GOT3 (cell line): ENCODE measurements around the gene WHRN.

ENCODE experiments used
- DNase-seq: peaks from one replicate; lab custom pipeline; 2025; ENCODE audit warnings: mixed read lengths; lab: John Stamatoyannopoulos, UW

Gene WHRN

DNA sequence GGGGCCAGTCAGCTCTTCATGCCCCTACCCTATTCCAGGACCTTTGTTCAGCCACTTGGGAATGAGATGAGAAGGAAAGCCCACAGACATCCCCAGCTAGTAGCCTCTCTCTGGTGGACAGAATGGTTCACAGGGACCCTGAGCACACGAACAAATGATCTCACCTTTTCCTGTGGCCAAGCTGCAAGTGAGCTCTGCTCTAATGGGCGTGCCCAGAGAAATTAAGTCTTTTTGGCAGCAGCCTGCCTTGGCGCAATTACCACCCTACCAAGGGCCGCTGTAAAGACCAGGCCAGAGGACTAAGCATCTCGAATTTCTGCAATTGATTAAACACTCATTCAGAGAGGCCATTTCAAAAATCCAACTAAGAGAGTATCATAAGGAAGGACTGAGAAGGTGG, 56.0 kb downstream of the WHRN start:
- DNase-seq: no peak

DNA sequence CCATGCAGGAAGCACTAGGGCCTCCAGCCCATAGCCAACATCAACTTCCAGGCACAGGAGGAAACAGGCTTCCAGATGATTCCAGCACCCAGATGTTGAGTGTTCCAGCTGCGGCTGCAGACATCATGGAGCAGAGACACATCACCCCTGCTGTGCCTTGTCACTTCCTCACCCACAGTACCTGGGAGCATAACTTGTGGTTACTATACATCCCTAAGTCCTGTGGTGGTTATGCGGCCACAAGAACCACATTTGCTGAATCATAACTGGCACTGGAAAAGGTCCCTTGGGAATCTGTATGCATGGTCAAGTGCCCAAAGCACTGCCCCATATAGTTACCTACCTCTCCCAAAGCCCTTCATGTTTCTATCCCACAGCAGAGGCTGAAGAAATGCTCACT, 56.6 kb downstream of the WHRN start:
- no peak for DNase-seq

DNA sequence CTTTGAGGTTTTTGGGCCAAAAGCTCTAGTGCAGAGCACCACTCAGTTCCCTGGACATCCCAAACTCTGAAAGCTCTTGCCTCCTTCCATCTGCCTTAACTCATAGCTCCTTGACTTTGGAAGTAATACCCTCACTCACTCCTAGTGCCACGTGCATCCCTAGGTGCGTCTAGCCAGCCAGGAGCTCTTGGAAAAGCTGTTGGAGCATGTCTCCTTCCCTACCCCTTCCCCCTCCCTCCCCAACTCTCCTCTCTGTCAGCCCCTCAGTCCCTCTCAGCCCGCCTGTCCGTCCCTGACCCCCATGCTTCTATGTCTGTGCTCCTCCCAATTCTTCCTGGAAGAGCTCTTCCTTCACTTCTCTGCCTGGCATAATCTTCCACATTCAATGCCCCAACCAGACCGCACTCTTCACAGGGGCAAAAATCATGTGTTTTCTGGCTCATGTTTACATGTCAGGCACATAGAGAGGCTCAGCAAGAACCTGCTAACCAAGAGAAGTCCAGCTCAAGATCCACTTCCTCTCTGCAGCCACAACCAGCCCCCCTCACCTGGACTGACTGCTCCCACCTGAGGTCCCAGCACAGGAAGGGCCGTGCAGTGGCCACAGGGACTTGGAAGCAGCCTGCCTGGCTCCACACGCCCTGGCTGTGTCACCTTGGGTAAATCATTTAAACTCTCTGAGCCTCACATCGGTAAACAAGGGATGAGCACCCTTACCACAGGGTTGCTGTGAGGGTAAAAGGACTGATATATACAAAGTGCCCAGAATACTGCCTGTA, 58.4 kb downstream of the WHRN start:
- no peak for DNase-seq

DNA sequence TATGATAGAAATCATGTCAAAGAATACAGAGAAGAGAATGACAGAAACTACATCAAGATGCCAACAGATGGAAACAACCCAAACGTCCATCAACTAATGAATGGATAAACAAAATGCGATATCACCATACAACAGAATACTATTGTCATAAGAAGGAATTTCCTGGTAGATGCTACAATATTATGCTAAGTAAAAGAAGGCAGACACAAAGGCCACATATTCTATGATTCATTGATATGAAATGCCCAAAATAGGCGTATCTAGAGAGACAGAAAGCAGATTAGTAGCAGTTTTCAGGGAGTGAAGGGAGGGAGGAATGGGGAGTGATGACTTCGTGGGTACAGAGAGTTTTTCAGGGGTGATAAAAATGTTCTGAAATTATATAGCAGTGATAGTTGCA, 59.2 kb downstream of the WHRN start:
- no peak for DNase-seq

DNA sequence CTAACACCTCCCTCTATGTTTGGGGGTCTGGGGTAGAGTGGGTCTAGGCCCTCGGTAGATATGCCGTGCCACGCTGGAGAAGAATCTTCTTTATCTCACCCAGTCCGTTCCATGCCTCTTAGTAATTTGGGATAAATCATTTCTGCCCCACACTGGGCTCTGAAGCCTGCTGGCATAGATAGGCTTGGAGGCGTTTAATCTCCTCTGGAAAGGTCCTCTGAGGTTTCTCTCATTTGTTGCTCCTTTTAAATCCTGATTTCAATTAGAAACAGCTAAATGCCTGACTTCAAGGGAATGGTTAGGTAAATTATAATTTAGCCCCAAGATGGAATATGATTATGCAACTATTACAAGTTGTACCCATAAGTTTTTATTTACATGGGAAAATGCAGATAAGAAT, 59.7 kb downstream of the WHRN start:
- no peak for DNase-seq

DNA sequence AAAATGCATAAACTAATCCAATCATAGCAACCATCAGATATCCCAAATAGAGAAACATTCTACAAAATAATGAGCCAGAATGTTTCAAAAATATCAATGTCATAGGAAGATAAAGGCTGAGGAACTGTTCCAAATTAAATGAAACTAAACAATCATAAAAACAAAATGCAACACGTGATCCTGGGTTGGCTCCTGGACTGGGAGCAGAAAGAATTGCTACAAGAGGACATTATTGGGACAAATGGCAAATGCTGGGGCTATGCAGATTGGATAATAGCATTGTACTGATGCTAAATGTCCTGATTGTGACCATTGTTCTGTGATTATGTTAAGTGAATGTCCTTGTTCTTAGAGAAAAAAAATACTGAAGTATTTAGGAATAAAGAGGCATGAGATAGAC, 63.3 kb downstream of the WHRN start:
- no peak for DNase-seq

DNA sequence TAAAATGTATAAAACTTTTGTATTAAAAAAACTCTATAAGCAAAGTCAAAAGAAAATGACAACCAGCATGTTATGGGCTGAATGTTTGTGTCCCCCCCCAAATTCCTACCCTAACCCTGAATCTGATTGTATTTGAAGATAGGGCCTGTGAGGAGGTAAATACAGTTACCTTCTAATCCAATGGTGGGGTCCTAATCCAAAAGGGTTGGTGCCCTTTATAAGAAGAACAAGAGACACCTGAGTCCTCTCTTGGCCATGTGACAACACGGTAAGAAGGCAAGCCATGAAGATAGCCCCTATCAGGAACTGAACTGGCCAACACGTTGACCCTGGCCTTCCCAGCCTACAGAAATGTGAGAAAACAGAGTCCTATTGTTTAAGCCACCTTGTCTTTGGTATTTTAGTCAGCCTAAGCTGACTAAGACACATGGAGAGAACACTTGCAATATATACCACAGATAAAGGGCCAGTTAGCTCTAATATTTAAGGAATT, 67.8 kb downstream of the WHRN start:
- no peak for DNase-seq

DNA sequence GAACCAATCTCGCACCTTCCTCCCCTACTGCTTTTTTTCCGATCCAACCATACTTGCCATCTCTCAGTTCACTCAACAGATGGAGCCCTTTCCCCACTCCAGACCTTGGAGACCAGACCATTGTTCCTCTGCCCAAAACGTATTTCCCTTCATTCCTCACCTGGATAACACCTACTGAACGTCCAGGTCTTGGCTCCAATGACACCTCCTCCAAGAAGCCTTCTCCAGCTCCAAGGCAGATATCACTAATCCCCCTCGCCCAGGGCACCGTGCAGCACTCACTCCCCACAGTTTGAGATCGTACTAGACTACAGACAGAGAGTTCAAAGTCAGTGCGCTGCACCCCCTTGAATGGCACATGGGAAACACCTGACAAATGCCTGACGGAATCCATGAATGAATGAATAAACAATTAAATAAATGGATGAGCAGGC, 70.4 kb downstream of the WHRN start:
- no peak for DNase-seq

DNA sequence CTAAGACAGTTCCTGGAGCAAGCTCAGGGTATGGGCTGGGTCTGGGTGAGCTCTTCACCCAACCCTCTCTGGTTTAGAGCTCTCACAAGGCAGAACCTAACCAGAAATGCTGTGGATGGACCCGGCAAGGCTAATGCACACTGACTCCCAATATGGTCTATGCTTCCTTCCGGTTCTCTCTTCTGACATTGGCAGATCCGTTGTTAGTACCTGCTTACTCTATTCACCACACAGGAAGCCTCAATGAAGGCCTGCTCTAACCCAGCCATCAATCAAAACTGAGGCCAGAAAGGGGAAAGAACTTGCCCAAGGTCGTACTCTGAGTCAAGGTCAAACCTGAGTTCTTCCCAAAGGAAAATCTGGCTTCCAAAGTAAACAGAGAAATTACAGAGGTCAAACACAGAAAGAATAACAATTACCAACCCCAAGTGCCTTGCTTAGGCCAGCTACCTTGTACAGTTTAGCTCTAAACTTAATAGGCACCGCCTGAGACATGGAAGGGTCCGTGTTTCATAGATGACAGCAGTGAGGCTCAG, 71.5 kb downstream of the WHRN start:
- no peak for DNase-seq

DNA sequence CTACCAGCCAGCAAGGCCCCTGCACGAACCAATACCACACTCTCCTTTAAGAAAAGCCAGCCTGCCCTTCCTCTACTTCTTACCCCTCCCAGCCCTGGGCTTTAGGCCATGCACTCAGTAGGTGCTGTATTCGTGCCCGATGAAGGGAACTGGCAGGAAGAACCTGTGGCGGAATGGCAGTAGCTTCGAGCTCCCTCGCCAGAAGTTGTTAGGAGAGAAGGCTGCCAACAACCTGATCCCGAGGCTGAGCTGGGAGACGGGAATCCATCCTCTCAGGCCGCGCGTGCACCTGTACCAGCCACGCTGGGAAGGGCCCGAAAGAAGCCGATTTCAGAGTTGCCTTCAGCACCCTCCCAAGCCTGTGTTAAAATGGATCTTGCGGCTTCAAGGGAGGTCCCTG, 72.2 kb downstream of the WHRN start:
- DNase-seq: no peak

DNA sequence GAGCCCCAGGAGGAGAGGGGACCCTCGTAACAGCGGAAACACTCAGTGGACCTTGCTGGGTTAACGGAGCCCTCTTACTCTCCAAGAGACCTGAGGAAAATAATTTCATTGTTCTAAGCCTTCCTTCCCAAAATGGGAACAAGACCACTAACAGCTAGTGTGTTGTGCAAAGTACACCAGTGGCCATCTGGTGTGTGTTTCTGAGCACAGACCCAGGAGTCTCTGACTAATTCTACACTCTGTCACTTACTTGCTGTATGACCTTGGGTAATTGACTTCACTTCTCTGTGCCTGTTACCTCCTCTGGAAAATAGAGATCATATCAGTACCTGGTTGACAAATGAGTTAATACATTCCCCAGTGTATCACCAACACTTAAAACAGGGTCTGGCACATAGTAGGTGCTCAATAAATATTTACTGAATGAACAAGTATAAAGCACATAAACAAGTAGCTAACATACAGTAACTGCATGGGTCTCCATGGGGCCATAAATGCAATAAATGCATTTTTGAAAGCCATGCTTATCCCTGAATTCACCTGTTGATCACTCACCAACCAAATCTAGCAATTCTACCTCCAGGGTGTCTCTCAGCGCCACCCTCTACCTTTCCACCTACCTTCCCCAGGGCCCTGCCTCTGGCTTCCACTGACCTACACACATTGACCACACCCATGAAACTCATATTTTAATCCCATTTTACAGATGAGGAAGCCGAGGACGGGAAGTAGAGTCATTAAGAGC, 72.8 kb downstream of the WHRN start:
- no peak for DNase-seq

DNA sequence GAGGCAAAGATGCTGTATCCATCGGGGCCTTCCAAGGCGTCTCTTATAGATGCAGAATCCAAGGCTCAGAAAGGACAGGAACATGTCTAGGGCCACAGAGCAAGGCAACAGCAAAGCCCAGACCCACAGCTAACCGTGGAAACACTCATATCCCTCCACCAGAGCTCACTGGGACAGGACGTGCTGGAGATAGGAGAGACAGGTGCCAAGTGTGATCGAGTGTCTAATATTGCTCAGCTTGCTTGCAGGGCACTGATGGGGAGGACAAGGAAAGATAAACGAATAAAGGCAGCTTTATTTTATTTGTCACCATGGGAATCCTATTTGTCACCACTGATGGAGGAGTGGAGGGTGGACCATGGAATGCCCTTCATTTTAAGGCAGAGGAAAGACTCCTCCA, 73.5 kb downstream of the WHRN start:
- no peak for DNase-seq

DNA sequence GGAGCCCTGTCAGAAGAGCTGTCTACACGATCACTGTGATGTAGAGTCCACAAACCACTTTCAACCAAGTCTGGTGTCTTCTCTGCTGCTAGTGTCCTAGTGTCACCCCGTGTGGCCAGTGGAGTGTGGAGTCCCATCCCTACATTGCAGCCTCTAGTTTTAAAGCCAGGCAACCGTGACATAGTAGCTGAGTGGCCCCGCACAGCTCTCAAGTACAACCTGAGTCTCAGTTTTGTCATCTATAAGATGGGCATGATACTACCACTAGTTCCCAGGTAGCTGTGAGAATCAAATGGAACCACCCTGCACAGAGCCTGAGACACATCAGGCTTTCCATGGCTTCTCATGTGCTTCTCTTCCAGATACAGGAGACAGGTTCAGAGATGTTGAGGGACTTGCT, 74.3 kb downstream of the WHRN start:
- no peak for DNase-seq

DNA sequence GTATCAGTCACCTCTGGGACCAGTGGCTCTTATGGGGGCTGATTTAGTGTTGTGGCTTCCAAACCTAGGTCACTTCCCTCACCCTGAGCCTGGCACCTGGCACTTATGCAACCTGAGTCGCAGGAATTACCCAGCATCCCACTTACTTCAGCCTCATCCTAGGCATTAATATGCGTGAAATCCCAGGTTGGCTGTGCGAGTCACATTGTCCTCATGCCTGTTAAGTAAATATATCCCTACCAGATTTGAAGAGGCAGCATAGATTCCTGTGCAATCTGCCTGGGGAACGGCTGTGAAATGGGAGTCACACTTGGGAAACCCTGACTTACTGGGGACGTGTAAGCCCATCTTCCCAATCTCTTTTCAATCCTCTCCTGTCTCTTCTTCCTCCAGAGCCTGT, 74.8 kb downstream of the WHRN start:
- no peak for DNase-seq

DNA sequence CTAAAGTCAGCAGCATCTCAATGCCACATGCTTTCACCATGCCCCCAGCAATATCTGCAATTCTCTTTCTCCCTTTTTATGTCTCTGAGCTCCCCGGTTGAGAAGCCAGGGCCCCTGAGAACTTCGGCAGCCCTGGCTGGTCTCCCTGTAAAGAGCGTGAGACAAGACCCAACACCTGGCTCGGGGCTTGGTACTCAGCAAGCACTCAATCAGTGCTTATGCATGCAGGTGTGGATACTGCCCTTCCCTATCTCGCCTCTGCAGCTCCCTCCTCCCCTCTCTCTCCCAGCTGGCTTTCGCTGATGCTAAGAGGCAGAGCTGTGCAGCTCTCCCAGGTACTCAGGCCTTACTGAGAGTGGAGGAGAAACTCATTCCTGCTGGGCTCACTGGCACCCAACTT, 75.8 kb downstream of the WHRN start:
- no peak for DNase-seq

DNA sequence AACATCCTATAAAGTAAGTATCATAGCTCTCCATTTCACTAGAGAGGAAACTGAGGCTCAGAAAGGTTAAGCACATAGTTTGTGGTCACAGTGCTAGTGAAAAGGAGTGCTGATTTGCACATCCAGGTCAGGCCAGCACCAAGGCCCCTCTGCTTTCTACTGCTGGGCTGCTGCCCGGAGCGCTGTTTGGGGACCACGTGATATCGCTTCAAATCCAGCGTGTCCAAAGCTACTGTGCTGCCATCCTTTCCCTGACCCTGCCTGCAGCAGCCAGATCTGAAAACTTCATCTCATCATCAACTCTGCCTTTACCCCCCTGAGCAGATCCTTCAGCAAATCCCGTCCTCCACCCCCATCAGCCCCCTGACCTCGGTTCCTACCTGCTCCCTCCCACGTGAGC, 76.8 kb downstream of the WHRN start:
- DNase-seq: no peak

DNA sequence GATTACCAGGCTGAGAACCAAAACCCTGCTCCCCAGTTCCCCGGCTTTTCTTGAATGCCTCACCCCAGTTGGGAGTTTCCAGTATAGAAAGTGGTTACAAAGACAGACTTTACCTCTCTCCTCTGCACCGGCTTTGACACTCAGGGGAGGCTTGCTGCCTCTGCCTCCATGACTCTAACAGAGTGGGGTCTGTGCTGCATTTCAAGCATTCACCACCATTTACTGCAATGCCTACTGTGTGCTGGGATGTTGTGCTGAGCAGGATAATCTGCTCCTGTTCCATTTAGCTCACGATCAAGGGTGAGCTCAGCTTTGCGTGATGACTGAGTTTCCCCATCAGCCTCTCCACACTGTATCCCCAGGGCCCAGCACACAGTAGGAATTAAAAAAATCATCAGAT, 77.6 kb downstream of the WHRN start:
- no peak for DNase-seq

DNA sequence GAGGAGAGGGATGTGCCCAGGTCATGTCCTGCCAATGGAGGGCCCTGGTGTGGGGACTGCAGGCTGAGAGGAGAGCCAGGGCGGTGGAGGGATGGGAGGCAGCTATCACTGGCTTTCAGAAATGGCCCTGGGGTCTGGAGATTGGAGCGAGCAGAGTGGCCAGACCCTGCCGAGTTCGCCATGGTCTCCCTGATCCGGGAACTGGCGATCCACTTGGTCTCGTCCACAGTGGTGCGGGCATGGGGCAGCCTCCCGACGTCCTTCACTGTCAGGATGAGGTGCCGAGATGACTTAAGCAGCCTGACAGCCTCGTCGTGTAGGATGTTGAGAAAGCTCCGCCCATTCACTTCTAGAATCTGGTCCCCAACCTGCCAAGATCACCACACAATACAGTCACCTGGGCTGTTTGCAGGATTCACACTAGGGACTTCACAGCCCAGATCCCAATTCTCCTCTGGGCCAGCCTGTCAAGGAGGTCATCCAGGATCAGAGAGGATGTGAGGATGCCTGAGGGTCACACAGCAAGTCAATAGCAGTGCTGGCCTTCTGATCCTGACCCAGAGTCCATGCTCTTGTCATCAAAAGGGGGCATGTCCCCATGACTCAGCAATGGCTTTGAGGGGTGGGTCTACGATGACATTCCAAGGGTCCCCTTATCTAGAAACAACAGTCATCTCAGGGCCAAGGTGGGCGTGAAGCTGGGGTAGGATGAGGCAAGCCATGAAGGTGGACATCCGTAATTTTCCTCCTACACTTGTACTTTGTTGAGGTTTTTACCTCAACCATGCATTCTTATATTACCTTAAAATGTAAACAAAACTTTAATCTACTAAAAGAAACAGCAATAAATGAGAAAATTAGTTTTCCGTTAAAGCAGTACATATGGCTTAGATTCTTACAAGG, 79.0 kb downstream of the WHRN start:
- DNase-seq: no peak

DNA sequence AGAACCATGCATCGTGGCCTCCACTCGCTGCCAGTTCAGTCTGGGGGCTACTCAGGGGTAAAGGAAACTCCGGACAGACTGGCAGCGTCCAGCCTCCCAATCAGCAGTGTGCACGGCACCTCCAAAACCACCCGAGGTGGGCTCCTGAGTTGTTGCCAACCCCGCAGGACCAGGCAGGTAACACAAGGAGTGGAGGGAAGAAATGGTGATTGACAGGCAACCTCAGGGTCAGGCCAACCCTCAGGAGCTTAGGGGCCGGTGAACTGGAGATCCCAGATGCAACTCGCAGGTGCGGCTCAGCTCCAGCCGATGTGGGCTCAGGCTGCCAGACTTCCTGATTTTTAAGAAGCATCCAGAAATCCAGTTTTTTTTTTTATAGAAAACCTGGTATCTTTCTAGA, 80.1 kb downstream of the WHRN start:
- no peak for DNase-seq

DNA sequence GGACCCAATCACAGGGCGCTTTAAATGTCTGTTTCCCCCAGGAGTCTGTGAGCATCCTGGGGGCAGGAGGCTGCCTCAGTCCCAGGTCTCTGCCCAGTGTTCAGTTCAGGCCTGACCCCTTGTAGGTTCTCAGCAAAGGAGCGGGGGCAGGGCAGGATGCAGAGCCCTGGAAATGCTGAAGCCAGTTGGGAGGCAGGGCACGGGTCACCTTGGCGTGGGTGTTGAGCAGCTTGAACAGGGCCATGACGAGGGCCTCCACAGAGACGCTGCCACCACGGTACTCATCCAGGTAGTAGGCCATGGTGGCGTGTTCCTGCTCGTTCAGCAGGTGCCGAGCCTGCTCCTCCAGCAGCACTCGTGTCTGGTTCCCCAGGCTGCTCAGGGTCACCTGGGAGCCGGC, 81.1 kb downstream of the WHRN start:
- DNase-seq: no peak

DNA sequence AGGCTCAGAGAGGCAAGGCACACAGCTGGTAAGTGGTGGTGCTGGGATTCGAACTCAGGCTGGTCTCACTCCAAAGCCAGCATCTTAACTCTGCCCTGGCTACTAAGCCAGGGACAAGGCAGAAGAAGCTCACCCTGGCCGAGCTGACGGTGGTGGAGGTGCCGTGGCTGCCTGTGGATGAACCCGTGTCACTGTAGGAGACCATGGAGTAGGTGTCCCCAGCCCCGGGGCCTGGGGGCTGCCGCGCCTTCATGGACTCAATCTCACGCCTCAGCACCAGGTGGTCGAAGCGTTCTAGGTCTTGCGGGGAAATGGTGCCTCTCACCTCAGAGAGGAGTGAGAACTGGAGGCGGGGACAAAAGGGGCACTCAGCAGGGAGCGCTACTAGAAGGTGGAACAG, 82.1 kb downstream of the WHRN start:
- DNase-seq: no peak

DNA sequence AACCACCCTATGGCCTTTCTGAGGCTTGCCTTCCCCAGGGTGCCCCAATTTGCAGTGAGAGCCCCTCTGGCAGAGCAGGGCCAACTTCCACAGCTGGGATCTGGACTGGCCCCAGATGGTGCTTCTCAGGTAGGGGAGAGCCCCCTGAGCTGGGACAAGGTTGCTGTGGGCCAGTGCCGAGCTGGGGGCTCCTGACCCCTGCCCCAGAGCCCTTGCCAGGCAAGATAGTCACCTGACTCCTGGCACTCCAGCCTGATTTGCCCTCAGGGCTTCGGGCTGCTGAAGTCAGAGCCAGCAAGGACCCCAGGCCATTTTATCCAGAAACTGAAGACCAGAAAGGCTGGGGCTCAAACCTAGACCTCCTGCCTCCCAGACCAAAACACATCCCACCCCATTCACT, 84.1 kb downstream of the WHRN start:
- DNase-seq: no peak
